Stimulated activated CD4-positive, alpha-beta T cell treated with anti-CD3 and anti-CD28 coated beads, Interleukin-1b, Interleukin-23, amount 100 ng/mL, for 4 hours (primary cell): ENCODE results near the gene PLEKHM1.
"Not testable (repeated sequence)": the region's sequence is repeated elsewhere in the genome, so short reads cannot be mapped to it uniquely, and the experiment has no call there.

Source experiments
- DNase-seq, 2 donors: peaks; one replicate each; pipeline ENCODE4 v3.0.0-alpha.2; 2020; ENCODE audit warnings: low read depth in 2 of 2

Gene PLEKHM1

GRCh38 chr17:45461524-45462327 lies 28.8 kb downstream of the PLEKHM1 start:
- not testable (repeated sequence) for DNase-seq

- DNase-seq = not testable (repeated sequence)
Observed at GRCh38 chr17:45460422-45460821, 30.1 kb downstream of the PLEKHM1 start.

GRCh38 chr17:45454341-45454740 lies 36.2 kb downstream of the PLEKHM1 start:
- DNase-seq = not testable (repeated sequence)

- not testable (repeated sequence) for DNase-seq
Observed at GRCh38 chr17:45453731-45454130, 36.8 kb downstream of the PLEKHM1 start.

- DNase-seq = not testable (repeated sequence)
Observed at GRCh38 chr17:45453225-45453534, 37.3 kb downstream of the PLEKHM1 start.

GRCh38 chr17:45452329-45453224 lies 37.9 kb downstream of the PLEKHM1 start:
- DNase-seq = not testable (repeated sequence)

GRCh38 chr17:45451660-45452059 lies 38.9 kb downstream of the PLEKHM1 start:
- DNase-seq = not testable (repeated sequence)

GRCh38 chr17:45451131-45451530 lies 39.4 kb downstream of the PLEKHM1 start:
- no peak for DNase-seq

GRCh38 chr17:45449708-45450329 lies 40.7 kb downstream of the PLEKHM1 start:
- not testable (repeated sequence) for DNase-seq

GRCh38 chr17:45449260-45449659 lies 41.3 kb downstream of the PLEKHM1 start:
- DNase-seq = not testable (repeated sequence)

- not testable (repeated sequence) for DNase-seq
Observed at GRCh38 chr17:45448483-45448882, 42.0 kb downstream of the PLEKHM1 start.

- DNase-seq = not testable (repeated sequence)
Observed at GRCh38 chr17:45448066-45448465, 42.5 kb downstream of the PLEKHM1 start.

GRCh38 chr17:45447650-45448049 lies 42.9 kb downstream of the PLEKHM1 start:
- not testable (repeated sequence) for DNase-seq

- not testable (repeated sequence) for DNase-seq
Observed at GRCh38 chr17:45446872-45447625, 43.5 kb downstream of the PLEKHM1 start.

GRCh38 chr17:45445901-45446743 lies 44.4 kb downstream of the PLEKHM1 start:
- not testable (repeated sequence) for DNase-seq

GRCh38 chr17:45444856-45445820 lies 45.4 kb downstream of the PLEKHM1 start:
- not testable (repeated sequence) for DNase-seq

- not testable (repeated sequence) for DNase-seq
Observed at GRCh38 chr17:45444301-45444700, 46.2 kb downstream of the PLEKHM1 start.

- not testable (repeated sequence) for DNase-seq
Observed at GRCh38 chr17:45443371-45444260, 46.9 kb downstream of the PLEKHM1 start.
